Liver (tissue), 9 donors: ENCODE measurements around the gene UBE2L3. TPM values are rescaled to one million over a fixed set of nuclear protein-coding genes. Genes with fewer than 3 reads are reported as not detected.

ENCODE experiments used
- DNase-seq: peaks from one replicate; pipeline ENCODE4 v3.0.0-alpha.2; 2017; ENCODE audit warnings: low spot score
- H3K27ac ChIP-seq, 2 donors: one replicate each; pipeline ENCODE4 v1.7.0; 2013; ENCODE audit warnings: inconsistent platforms in 2 of 2, low read length in 2 of 2, control low read depth in 1 of 2, low read depth in 1 of 2, mild to moderate bottlenecking in 1 of 2
- H3K27me3 ChIP-seq, 4 donors: one replicate each; pipeline versions ENCODE4 v1.6.1 to v1.7.0; 2013; ENCODE audit warnings: low read length in 3 of 4, inconsistent platforms in 1 of 4, mild to moderate bottlenecking in 1 of 4, moderate library complexity in 1 of 4; ENCODE audit not compliant: control insufficient read depth in 4 of 4, insufficient read depth in 4 of 4
- H3K36me3 ChIP-seq, 4 donors: one replicate each; pipeline versions ENCODE4 v1.6.1 to v1.7.0; 2013; ENCODE audit warnings: low read length in 3 of 4, mild to moderate bottlenecking in 3 of 4, low read depth in 1 of 4, moderate library complexity in 1 of 4; ENCODE audit not compliant: control insufficient read depth in 4 of 4, insufficient read depth in 3 of 4
- H3K4me1 ChIP-seq, 4 donors: one replicate each; pipeline versions ENCODE4 v1.6.1 to v1.7.0; 2013; ENCODE audit warnings: low read length in 3 of 4, mild to moderate bottlenecking in 3 of 4, moderate library complexity in 1 of 4; ENCODE audit not compliant: control insufficient read depth in 4 of 4, insufficient read depth in 4 of 4
- H3K4me3 ChIP-seq, 3 donors: one replicate each; pipeline versions ENCODE4 v1.6.1 to v1.7.0; 2013; ENCODE audit warnings: low read length in 3 of 3, control low read depth in 1 of 3, low read depth in 1 of 3, mild to moderate bottlenecking in 1 of 3
- H3K9ac ChIP-seq, 2 donors: one replicate each; pipeline ENCODE4 v1.7.0; 2013; ENCODE audit warnings: low read length in 2 of 2, mild to moderate bottlenecking in 2 of 2, moderate library complexity in 2 of 2, control low read depth in 1 of 2, low read depth in 1 of 2
- H3K9me3 ChIP-seq, 4 donors: one replicate each; pipeline versions ENCODE4 v1.6.1 to v1.7.0; 2013; ENCODE audit warnings: low read length in 3 of 4; ENCODE audit not compliant: control insufficient read depth in 4 of 4
- CTCF ChIP-seq: fragments of 150-350 bp; IDR thresholded peaks from 2 replicates; pipeline ENCODE4 v1.5.1; 2017; ENCODE audit warnings: improper control_type of control experiment, low read depth, low read length; ENCODE audit not compliant: missing input control
- EGR1 ChIP-seq, 2 donors: IDR thresholded peaks; 2 replicates each; pipeline ENCODE4 v1.6.1; 2016 to 2018; ENCODE audit warnings: antibody characterized with exemption in 2 of 2, low read depth in 2 of 2
- FOXA1 ChIP-seq: IDR thresholded peaks from 2 replicates; pipeline ENCODE4 v1.6.1; 2016; ENCODE audit warnings: antibody characterized with exemption
- FOXA2 ChIP-seq: IDR thresholded peaks from 2 replicates; pipeline ENCODE4 v1.6.1; 2016; ENCODE audit warnings: antibody characterized with exemption
- GABPA ChIP-seq, 2 donors: IDR thresholded peaks in 1 of 2; conservative IDR thresholded peaks in 1 of 2; 2 replicates each; pipeline ENCODE4 v1.6.1; 2016; ENCODE audit warnings: antibody characterized with exemption in 2 of 2, mild to moderate bottlenecking in 1 of 2, moderate library complexity in 1 of 2
- HNF4A ChIP-seq, 2 donors: conservative IDR thresholded peaks; 2 replicates each; pipeline ENCODE4 v1.6.1; 2016; ENCODE audit warnings: antibody characterized with exemption in 2 of 2, mild to moderate bottlenecking in 2 of 2
- HNF4G ChIP-seq: IDR thresholded peaks from 2 replicates; pipeline ENCODE4 v1.6.1; 2016; ENCODE audit warnings: antibody characterized with exemption
- JUND ChIP-seq, 2 donors: IDR thresholded peaks; 2 replicates each; pipeline ENCODE4 v1.6.1; 2016; ENCODE audit warnings: antibody characterized with exemption in 2 of 2
- NR2F2 ChIP-seq: IDR thresholded peaks from 2 replicates; pipeline ENCODE4 v1.6.1; 2016; ENCODE audit warnings: antibody characterized with exemption
- RAD21 ChIP-seq, 2 donors: IDR thresholded peaks; 2 replicates each; pipeline ENCODE4 v1.6.1; 2016; ENCODE audit warnings: antibody characterized with exemption in 2 of 2, mild to moderate bottlenecking in 2 of 2
- REST ChIP-seq: IDR thresholded peaks from 2 replicates; pipeline ENCODE4 v1.6.1; 2016; ENCODE audit warnings: antibody characterized with exemption, mild to moderate bottlenecking
- RXRA ChIP-seq, 2 donors: IDR thresholded peaks; 2 replicates each; pipeline ENCODE4 v1.6.1; 2017 to 2018; ENCODE audit warnings: antibody characterized with exemption in 2 of 2, mild to moderate bottlenecking in 1 of 2
- SP1 ChIP-seq: IDR thresholded peaks from 2 replicates; pipeline ENCODE4 v1.6.1; 2018; ENCODE audit warnings: antibody characterized with exemption, mild to moderate bottlenecking
- TAF1 ChIP-seq: conservative IDR thresholded peaks from 2 replicates; pipeline ENCODE4 v1.6.1; 2016; ENCODE audit warnings: antibody characterized with exemption, mild to moderate bottlenecking
- YY1 ChIP-seq: IDR thresholded peaks from 2 replicates; pipeline ENCODE4 v1.6.1; 2016; ENCODE audit warnings: antibody characterized with exemption, mild to moderate bottlenecking
- WGBS: extraction: QIAGEN DNeasy Blood & Tissue Kit; methylation state at CpG from one replicate; pipeline ENCODE4 v1.1.7; 2013; 5-methylcytosine and 5-hydroxymethylcytosine counted together
- polyA plus RNA-seq, 2 donors: library from polyadenylated mRNA; stranded (reverse) in 1 of 2; unstranded in 1 of 2; fragments of 200-250 nt in 1 of 2; fragments of >200 nt in 1 of 2; fragmentation: Nextera tagmentation in 1 of 2; extraction: Ambion mirVana in 1 of 2; gene quantifications; one replicate each; pipeline versions ENCODE4 v1.2.1 to v1.2.3, GENCODE V29; 2013 to 2015
- total RNA-seq, 2 donors: library from RNA; depleted of rRNA; stranded (reverse); fragments of >200 nt; gene quantifications; one replicate each; pipeline ENCODE4 v1.2.3, GENCODE V29; 2014
- TF ChIP-seq, protein P1 (sequence below): IDR thresholded peaks from 2 replicates; pipeline ENCODE4 v1.6.1; 2016; ENCODE audit warnings: antibody characterized with exemption
- TF ChIP-seq, protein P2 (sequence below): IDR thresholded peaks from 2 replicates; pipeline ENCODE4 v1.6.1; 2016; ENCODE audit warnings: antibody characterized with exemption
- TF ChIP-seq, protein P3 (sequence below): IDR thresholded peaks from 2 replicates; pipeline ENCODE4 v1.6.1; 2016; ENCODE audit warnings: antibody characterized with exemption
- donor health status: healthy.
- donor health status: healthy.
- donor health status: healthy.
- donor health status: healthy.
- donor health status: healthy.

Gene UBE2L3
- total and polyA plus RNA-seq, 4 donors: 14.3 to 33.4 (median 19.8) TPM

GRCh38 chr22:21634844-21635243 lies 67.3 kb downstream of the UBE2L3 start:
- DNase-seq: no peak
- 91% methylated on average over 19 of the region's 19 CpGs for WGBS
- H3K4me1 ChIP-seq: peaks cover 0 to 3% (median 0%) of the 10 kb centered on the region in 4 donors
- H3K27me3 ChIP-seq: no peaks in the 10 kb centered on the region
- H3K27ac ChIP-seq: no peak overlapping the region
- no peaks in the 10 kb centered on the region for H3K9me3 ChIP-seq
- no peaks in the 10 kb centered on the region for H3K36me3 ChIP-seq
- H3K4me3 ChIP-seq: no peak overlapping the region
- H3K9ac ChIP-seq: no peak overlapping the region
- no peak for TF ChIP-seq NR2F2
- TF ChIP-seq FOXA1: no peak
- TF ChIP-seq JUND (IDR thresholded peaks at IDR 0.05): no peak
- no peak for TF ChIP-seq EGR1 (IDR thresholded peaks at IDR 0.05; ENCODE audit: low read depth in 2 of 2)
- TF ChIP-seq GABPA (IDR thresholded peaks at IDR 0.05 in 1 of 2, conservative IDR thresholded peaks at IDR 0.05 in 1 of 2): no peak
- TF ChIP-seq YY1: no peak
- TF ChIP-seq HNF4G: no peak
- no peak for TF ChIP-seq FOXA2
- no peak for TF ChIP-seq RAD21 (IDR thresholded peaks at IDR 0.05)
- TF ChIP-seq, protein P1, sequence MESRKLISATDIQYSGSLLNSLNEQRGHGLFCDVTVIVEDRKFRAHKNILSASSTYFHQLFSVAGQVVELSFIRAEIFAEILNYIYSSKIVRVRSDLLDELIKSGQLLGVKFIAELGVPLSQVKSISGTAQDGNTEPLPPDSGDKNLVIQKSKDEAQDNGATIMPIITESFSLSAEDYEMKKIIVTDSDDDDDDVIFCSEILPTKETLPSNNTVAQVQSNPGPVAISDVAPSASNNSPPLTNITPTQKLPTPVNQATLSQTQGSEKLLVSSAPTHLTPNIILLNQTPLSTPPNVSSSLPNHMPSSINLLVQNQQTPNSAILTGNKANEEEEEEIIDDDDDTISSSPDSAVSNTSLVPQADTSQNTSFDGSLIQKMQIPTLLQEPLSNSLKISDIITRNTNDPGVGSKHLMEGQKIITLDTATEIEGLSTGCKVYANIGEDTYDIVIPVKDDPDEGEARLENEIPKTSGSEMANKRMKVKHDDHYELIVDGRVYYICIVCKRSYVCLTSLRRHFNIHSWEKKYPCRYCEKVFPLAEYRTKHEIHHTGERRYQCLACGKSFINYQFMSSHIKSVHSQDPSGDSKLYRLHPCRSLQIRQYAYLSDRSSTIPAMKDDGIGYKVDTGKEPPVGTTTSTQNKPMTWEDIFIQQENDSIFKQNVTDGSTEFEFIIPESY: no peak
- no peak for TF ChIP-seq REST
- TF ChIP-seq, protein P2, sequence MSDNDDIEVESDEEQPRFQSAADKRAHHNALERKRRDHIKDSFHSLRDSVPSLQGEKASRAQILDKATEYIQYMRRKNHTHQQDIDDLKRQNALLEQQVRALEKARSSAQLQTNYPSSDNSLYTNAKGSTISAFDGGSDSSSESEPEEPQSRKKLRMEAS: no peak
- TF ChIP-seq SP1: no peak
- TF ChIP-seq, protein P3, sequence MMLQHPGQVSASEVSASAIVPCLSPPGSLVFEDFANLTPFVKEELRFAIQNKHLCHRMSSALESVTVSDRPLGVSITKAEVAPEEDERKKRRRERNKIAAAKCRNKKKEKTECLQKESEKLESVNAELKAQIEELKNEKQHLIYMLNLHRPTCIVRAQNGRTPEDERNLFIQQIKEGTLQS: no peak
- TF ChIP-seq CTCF: no peak
- no peak for TF ChIP-seq HNF4A (conservative IDR thresholded peaks at IDR 0.05)
- no peak for TF ChIP-seq RXRA (IDR thresholded peaks at IDR 0.05)
- no peak for TF ChIP-seq TAF1
